GM12874 (cell line): ENCODE measurements around the gene PPTC7.

Source experiments
- TF ChIP-seq, protein P1 (sequence below): IDR thresholded peaks from 2 replicates; pipeline ENCODE4 v1.5.1; 2011; ENCODE audit warnings: low read depth, mild to moderate bottlenecking, control low read depth, low read length, moderate library complexity; ENCODE audit not compliant: insufficient read depth

Gene PPTC7, protein sequence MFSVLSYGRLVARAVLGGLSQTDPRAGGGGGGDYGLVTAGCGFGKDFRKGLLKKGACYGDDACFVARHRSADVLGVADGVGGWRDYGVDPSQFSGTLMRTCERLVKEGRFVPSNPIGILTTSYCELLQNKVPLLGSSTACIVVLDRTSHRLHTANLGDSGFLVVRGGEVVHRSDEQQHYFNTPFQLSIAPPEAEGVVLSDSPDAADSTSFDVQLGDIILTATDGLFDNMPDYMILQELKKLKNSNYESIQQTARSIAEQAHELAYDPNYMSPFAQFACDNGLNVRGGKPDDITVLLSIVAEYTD

DNA sequence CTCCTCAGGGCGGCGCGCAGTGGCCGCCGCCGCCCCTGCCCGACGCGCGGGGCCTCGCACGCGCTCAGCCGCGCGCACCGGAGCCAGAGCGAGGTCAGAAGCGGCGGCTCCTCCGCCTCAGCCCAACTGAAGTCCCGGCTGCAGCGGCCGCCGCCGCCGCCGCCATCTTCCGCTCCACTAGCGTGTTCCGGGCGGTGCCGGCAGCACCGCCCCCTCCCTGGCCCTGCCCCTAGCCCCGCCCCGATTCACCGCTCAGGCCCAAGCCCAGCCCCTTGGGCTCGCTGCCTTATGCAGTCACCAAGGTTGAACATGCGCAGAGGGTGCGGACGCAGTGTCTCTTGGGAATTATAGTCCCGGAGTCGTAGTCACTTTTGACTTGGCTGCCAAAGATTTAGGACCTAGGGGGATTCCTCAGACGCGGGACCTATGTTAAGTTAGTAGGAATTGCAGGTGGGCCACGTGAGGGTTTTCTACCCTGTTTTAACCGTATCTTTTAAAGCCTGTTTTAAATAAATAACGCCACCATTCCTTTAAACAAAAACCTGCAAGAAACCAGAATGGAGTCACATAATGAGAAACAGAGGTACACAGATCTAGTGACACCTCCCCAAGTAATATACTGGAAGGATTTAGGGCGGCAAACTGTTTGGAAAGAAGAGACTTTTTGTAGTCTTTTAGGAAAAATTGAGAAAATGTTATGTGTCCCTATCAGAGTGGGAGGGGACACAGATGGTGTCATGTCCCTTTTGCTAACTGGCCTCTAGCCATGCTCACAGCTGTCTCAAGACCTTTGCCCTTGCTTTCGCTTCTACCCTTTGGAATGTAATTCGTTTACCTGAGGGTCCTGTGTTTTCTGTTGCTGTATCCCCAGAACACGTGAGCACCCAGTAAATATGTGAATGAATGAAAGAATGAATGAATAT lies at the start of gene PPTC7:
PPTC7 (minus strand) TSS at position 182 of the 923 bp plus-strand sequence. CDS start 287 bp downstream, outside the sequence.
- TF ChIP-seq, protein P1, sequence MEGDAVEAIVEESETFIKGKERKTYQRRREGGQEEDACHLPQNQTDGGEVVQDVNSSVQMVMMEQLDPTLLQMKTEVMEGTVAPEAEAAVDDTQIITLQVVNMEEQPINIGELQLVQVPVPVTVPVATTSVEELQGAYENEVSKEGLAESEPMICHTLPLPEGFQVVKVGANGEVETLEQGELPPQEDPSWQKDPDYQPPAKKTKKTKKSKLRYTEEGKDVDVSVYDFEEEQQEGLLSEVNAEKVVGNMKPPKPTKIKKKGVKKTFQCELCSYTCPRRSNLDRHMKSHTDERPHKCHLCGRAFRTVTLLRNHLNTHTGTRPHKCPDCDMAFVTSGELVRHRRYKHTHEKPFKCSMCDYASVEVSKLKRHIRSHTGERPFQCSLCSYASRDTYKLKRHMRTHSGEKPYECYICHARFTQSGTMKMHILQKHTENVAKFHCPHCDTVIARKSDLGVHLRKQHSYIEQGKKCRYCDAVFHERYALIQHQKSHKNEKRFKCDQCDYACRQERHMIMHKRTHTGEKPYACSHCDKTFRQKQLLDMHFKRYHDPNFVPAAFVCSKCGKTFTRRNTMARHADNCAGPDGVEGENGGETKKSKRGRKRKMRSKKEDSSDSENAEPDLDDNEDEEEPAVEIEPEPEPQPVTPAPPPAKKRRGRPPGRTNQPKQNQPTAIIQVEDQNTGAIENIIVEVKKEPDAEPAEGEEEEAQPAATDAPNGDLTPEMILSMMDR = no peak

DNA sequence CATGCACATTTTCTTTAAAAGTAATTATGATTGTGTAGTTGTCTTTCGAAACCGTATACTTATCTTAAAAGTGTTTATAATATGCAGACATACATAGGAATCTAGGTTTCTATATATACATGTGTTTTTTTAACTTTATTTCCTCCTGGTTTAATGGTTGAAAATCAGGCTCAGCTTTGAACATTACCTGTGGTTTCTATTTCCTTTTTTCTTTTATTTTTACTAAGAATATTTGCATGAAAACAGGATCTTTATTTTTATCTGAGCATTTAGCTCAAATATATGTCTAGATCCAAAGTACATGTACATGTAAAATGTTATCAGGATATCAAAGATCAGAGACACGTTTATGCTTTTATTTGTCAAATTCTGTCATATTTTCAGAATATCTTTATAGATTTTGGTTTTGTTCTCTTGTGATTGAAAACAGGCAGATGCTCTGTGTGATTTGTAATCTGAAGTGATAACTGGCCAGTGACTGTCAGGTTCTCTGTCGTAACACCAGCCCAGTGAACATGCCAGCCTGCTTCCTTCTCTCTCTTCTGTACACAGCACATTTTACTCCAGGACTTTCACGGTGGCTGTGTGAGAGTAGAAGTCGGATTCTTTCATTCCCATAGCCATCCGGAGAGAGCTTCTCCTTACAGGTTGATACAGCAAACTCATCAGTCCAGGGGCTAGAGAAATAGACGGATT lies 44.5 kb upstream of the PPTC7 start:
- TF ChIP-seq, protein P1 = no peak

DNA sequence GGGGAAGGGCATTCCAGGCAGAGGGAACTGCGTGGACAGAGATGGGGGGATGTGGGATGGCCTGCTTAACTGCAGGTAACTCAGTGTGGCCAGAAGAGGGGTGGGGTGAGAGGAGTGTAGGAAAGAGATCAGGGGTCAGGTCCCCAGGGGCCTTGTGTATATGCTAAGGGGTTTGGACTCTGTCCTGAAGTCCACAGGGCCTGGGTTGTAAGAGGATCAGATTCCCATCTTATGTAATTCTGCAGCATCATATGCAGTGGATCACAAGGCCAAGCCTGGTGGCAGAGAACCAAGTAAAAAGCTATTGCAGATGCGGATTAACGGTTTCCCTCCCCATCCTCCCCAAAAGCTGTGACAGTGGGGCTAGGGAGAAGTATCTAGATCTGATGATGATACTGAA lies 39.5 kb upstream of the PPTC7 start:
- TF ChIP-seq, protein P1 = no peak

DNA sequence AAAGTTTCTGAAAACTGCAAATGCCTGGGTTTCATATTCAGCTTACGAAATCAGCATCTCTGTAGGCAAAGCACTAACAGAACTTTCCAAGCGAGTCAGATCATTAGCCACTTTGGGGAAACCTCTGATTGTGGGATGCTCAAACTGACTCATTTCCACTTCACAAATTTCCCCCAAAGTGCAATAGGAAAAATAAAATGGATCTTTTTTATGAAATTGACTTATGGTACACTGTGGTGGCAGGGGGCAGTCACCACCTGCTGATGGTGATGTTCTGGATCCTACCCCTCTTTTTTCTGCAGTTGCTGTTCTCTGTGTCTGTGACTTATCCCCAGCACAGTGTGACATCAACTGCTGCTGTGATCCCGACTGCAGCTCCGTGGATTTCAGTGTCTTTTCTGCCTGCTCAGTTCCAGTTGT lies 36.4 kb upstream of the PPTC7 start:
- TF ChIP-seq, protein P1 = 0 out of 2 replicates have a peak, but pooled peaks have one; percentile 15

DNA sequence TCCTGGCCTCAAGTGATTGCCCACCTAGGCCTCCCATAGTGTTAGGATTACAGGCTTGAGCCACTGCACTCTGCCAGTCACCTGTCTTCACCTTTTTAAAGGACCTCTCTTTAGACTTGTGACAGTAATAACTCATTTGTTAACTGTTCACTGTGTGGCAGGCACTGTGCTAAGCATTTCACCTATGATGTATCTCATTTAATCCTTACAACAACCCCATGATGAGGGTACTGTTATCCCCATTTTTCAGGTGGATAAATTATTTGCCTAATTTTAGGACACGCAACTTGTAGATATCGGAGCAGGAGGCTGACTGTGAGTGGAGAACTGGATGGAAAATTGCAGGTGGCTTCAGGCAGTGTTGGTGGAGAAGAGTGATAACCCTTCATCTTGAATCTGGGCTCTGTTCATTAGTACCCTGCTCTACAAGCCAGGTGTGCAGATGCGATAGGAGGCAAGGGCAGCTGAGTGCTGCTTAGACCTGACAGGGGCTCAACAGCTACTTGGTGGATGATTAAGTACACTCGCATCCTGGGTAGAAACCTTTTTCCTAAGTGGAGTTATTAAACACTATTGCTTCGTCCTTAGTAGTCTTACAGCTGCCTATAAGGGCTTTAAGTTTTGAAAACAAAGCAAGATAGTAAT lies 33.5 kb upstream of the PPTC7 start:
- TF ChIP-seq, protein P1 = no peak

DNA sequence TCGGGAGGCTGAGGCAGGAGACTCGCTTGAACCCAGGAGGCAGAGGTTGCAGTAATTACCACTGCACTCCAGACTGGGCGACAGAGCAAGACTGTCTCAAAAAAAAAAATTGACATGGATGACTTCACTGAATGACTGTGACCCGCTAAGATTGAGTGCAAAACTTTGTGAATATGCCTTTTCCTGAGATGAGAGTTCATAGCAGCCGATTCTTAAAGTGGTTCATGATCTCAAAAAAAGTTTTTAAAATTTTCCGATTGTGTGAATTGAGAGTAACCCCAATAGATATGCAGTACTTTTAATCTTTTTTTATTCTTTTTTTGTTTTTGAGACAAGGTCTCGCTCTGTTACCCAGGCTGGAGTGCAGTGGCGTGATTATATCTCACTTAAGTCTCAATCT lies 32.1 kb upstream of the PPTC7 start:
- TF ChIP-seq, protein P1 = no peak
